ENCODE results near the gene PLEKHG3.

- TF ChIP-seq CTCF (conservative IDR thresholded peaks at IDR 0.05 in 1 of 2, IDR thresholded peaks at IDR 0.05 in 1 of 2; ENCODE audit: extremely low read depth in 1 of 2, insufficient read depth in 1 of 2, low read depth in 1 of 2, low read length in 2 of 2) (no peak), EZH2 (IDR thresholded peaks at IDR 0.05; ENCODE audit: borderline replicate concordance, low read length) (no peak)
Measured at GRCh38 chr14:64708148-64709004, 4.2 kb downstream of the PLEKHG3 start.
